Stimulated activated CD4-positive, alpha-beta T cell treated with anti-CD3 and anti-CD28 coated beads, Interleukin-1b, Interleukin-23, amount 100 ng/mL, for 24 hours (primary cell): ENCODE measurements around the gene PRPS1L1.

ENCODE experiments used
- DNase-seq, 4 experiments: peaks; one replicate each; pipeline ENCODE4 v3.0.0-alpha.2; 2020; ENCODE audit warnings: low read depth in 4 of 4, low spot score in 1 of 4

PRPS1L1 gene

DNA sequence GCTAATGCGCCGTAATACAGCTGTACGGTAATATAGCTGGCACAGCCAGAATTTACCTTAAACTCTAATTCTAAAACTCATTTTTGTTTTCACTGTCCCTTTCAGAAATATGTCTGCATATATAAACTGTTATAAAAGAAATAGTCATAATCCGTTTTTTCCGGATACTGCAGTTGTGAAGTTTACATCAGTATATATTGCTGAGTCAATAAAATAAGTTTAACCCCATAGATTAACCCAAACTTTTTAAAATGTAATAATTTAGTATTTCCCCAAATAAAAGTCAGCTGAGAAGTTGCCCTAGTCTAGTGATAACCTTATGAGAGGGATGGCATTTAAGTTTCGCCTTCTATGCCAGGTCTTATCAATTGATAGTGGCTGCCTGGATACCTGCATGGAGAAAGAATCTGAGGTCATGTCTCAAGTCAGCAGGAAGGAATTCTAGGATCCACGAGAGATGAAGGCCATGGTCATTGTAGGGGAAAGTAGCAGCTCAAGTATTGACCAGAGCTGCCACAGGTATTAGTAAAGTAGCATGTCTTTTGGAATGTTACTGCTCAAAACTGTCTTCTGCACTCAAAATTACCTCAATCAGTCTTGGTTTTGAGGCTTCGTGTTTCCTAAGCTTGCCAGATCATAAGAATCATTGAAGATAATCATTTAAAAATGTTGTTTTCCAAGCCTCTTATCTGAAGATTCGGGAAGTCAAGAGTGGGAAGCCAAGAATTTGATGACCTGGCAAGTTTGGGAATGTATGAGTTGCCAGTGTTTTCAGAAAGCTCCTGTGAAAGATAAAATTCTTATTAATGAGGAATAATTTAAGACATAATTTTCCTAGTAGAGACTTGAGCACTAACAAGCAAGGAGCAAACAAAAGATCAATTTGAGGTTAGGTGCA, 10.8 kb downstream of the PRPS1L1 start:
- no peak for DNase-seq

DNA sequence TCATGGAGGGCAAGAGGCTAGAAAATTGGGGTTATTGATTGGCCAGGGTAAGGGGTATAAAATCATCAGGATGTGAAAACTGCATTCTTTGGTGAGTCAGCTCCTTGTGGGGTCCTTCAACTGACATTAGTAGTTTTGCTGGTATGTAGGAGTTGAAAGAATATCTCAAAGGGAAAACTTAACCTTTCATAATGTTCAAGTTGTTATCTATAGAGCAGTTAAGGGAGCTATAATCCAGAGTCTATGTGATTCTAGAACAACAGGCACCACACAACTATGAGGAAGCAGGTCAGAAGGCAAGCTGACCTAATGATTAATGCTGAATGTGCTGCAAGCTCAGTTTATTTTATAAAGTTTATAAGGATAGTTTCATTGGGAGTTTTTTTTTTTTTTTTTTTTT, 13.7 kb downstream of the PRPS1L1 start:
- no peak for DNase-seq

DNA sequence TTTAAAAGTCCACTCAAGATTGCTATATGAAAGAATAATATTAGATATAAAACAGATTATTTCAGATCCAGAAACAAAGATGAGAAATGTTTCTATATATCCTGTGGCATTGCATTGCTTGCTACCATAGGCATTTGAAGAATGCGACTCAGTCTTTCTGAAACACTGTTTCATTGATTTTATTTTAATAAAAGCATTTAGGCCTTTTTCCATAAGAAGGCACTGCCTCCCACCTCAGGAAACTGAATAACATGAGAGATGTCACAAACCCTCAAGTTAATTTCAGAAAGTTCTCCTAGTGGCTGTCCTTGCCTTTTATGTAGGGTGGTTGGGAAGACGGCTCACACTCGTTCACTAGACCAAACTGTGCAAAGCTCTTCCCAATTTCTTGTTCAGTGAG, 23.3 kb downstream of the PRPS1L1 start:
- DNase-seq = no peak

DNA sequence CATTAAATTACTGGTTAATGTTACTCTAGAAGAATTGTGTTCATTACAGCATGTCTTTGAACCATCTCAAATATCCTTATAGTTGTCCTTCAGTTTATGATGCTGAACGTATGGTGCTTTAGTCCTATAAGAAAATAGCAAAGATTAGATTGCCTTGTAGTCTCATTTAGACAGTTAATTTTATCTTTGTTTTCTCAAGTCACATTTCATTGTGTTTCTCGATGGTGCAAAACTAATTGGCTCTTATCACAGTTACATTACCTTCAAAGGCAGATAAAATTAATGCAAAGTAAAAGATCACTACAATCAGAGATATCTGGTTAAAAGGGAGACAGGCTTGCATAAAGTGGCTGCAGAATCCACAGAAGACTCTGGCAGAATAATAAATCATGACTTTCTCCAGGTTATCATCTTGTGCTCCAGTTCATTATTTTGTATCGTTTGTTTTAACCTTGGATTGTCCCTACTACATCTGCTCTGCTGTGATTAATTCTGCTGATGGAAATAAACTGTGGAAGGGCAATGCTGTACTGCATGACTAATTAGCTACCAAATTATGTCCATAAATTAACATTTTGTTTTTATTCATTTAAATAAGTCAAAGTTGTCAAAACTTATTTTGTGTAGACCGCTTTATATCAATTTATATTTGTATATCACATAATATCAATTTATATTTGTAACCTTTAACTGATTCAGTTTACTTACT, 24.2 kb downstream of the PRPS1L1 start:
- no peak for DNase-seq

DNA sequence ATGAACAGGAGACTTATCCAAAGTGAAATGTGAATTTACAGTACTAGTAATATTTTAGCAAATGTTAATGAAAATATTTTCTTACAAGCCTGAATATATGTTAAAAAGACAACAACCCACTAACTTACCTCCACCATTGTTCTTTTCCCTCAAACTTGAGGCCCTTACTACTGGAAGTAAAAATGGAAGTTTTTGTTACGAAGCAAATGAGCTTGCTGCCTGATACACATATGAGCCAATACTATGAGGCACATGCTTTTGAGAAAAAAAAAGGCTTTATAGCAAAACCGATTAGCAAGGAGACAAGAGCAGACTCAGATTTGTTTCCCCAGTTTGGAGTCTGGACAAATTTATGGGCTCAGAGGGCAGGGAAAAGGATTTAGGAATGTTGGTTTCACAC, 29.0 kb downstream of the PRPS1L1 start:
- DNase-seq = no peak

DNA sequence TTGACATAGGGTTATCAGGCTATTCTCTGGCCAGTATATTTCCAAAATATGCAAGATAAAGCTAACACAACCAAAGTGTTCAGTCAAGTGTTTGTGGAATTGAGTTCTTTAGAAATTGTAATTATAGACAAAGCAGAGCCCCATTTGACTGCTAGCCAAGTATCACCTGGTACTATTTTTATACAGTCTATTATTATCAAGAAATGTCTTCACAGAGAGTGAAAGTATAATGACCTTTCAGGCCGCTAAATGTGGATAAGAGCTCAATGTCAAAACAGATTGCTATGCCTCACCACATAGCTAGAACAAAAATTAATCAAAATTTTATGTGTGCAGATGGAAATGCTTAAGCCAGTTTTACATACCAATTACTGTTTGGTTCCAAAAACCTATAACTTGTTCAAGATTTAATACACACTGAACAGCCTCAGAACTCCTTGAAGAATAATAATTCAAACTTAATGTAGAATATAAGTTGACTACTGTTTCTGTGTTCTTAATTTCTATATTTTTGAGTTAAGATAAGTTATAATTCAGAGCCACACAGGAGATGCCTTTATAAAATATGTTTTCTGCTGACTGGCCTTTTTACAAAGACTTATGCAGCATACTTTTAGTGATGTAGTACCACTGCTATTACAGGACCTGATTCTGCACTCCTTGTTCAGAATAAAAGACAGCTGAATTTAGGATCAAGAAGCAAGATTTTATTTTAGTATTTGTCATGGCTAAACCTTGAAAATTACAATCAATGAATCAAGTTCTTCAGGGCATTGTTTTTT, 31.0 kb downstream of the PRPS1L1 start:
- DNase-seq = no peak

GRCh38 chr7:17996040-17996439, 31.6 kb downstream of the PRPS1L1 start:
- no peak for DNase-seq

GRCh38 chr7:17994079-17994850, 33.4 kb downstream of the PRPS1L1 start:
- DNase-seq = peak in 1 of 4 experiments; percentile 2

DNA sequence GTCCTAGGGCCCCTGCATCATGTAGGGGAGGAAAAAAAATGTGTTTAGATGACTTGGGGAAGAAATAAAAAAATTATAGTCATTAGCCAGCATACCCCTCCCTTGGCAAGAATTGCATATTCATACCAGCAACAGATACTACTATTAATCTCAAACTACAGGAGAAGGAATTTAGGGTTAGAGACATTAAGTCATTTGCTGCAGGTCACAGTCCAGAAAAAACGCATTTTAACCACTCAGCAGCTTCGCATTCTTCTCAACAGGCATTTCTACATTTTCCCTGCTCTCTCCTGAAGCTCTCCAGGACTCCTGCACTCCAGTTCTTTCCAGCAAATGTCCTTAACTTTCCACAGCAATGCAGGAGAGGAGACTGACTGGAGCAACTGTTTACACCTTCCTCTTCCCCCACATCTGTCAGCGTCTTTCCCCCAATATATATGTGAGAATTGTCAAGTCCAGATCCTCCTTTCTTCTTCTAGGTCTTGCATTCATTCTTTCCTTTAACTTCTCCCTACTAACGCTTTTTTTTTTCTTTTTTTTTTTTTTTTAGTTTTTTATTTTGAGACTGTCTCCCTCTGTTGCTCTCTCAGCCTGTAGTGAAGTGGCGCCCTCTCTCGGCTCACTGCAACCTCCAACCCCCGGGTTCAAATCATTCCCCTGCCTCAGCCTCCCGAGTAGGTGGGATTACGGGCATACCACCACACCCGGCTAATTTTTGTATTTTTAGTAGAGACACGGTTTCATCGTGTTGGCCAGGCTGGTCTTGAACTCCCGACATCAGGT, 35.6 kb downstream of the PRPS1L1 start:
- no peak for DNase-seq

- DNase-seq = no peak
These were observed 36.9 kb downstream of the PRPS1L1 start for GRCh38 chr7:17990761-17991160.

DNA sequence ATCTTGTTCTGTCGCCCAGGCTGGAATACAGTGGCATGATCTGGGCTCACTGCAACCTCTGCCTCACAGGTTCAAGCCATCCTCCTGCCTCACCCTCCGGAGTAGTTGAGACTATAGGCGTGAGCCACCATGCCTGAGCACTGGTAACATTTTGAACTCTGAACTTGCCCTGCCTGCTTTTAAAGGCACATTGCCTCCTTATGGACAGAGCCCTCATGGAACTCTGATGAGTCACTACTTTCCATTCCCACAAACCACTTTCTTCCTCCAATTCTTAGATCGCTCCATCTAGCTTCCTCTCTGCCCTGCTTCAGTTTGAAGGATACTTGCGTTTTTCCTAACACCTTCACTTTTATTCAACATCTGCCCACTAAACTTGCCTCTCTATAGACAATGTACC, 38.1 kb downstream of the PRPS1L1 start:
- DNase-seq = no peak

DNA sequence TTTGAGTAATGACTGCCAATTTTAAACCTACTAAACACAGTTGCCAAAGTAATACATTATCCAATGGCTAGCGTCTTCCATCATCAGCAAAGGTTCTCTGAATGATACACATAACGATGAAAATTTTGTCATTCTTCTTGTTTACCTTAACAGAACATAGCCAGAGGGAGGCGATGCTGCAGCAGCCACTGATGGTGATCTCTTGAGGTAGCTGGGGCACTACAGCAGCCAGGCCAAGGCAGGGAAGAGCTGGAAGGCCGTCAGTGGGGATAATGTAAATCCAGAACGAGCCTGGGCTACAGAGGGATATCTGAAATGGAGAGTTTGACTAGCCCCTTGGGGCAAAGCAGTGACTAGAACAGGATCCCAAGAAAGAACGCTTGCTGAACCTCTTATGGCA, 38.8 kb downstream of the PRPS1L1 start:
- no peak for DNase-seq

- no peak for DNase-seq
These were observed 39.5 kb downstream of the PRPS1L1 start for GRCh38 chr7:17988141-17988540.

GRCh38 chr7:17986851-17987250, 40.8 kb downstream of the PRPS1L1 start:
- no peak for DNase-seq

DNA sequence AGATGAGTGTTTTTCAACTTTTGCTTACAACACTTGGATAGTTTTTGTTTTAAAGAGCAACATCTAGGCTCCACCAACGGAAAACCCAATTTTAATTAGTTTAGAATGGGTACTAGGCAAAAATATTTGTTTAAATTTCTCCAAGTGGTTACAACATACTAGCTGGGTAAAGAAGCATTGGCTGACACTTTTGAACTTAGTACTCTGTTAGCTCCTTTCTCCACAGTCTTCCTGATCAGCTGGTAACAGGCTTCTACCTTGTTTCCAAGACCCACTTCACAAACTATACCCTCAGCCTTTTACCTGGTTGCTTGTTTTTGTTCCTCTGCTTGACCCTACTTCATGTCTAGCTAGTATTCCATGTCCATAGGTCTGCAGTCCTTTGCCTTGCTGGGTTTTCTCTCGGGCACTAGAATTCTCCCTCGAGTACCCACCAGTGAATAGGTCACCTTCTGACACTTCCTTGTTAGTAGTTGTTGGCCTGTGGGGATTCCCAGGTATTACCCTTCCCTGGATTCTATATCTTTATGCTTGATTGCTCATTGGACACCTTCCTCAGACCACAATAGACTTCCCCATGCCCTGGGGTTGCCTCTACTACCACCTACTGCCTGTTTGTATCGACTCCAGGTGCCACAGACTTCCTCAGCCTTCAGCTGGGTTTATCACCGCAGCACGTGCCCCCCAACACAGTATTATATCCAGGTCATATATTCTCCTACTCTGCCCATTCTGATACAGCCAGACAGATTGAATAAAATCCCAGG, 42.0 kb downstream of the PRPS1L1 start:
- DNase-seq = no peak

DNA sequence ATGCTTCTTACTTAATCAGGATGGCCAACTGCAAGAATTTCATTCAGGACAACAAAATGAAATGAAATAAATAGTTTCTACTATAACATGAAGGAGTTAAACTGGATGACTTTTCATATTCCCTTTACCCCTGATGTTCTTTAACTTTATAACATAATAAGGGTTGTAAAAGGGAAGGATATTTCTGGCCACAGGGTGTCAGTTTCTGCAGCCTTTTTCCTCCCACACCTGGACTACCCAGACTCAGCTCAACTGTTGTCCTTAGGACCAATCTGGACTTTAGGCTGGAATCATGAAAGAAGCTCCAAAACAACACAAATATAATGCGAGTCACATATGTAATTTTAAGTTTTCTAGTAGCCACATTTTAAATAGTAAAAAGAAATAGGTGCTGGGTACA, 43.4 kb downstream of the PRPS1L1 start:
- DNase-seq = no peak

DNA sequence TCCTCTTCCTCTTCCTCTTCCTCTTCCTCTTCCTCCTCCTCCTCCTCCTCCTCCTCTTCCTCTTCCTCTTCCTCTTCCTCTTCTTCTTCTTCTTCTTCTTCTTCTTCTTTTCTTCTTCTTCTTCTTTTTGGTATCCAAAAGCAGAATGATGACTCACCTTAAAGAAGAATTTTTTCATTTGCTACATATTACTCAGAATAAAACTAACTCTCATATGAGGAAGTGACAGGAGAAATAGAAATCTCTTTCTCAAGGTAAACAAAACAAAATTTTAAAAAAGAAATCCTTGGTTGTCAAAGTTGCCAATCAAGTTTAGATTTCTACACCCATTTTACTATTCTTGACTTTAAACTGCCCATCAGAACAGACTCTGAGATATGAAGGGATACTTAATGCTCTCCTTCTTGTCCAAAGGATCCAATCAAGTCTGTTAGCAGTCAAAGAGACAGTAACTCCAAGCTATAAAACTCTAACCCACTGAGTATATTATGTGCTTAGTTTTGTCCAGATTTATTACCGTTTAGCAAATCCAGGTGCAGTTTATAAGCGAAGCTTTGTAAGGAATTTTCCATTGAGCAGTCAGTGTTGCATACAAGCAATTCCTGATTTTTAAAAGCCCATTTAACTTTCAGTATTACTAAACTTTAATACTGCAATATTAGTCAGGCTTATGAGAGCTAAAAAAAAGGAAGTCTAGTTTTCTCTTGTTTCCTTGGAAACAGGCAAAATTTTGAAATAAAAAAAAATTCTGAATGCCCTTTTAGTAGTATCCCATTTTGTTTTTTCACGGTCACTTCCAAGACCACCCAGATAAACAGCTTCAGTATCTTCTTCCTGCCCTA, 44.2 kb downstream of the PRPS1L1 start:
- DNase-seq = no peak

DNA sequence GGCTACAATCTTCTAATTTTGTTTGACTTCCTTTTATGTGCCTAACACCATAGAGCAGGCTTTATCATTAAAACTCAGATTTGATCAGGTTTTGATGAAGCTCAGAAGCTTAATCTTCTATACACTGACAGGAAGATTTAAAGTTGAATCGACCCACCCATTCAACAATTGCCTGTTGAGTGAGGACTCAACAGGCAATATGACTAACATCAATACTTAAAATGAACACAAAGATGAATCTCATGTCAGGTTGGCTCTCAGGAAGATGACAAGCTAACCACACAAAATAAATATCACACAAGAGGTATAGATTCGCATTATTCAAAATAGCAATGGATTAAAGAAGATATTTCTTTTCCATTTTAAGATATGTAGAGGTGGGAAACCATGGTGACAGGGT, 50.7 kb downstream of the PRPS1L1 start:
- no peak for DNase-seq
